Left lung (tissue), 10 donors: ENCODE results near the gene BTBD8. TPM values are rescaled to one million over a fixed set of nuclear protein-coding genes. Genes with fewer than 3 reads are reported as not detected.

Experiments
- ATAC-seq: fragments of 200-7000 bp; cut with Tn5 transposase; one replicate; pipeline ENCODE4 v1.9.1; 2020; ENCODE audit warnings: moderate library complexity
- DNase-seq, 4 donors: peaks; one replicate each; pipeline ENCODE4 v3.0.0-alpha.2; 2013 to 2020
- H3K27ac ChIP-seq, 2 donors: fragments of 200-600 bp; sonication (generic) in 1 of 2; one replicate each; pipeline versions ENCODE4 v1.5.0 to v1.8.0; 2020 to 2021
- H3K27me3 ChIP-seq, 2 donors: fragments of 200-600 bp; sonication (generic) in 1 of 2; one replicate each; pipeline versions ENCODE4 v1.5.0 to v1.8.0; 2020 to 2021
- H3K36me3 ChIP-seq, 2 donors: fragments of 200-600 bp; sonication (generic) in 1 of 2; one replicate each; pipeline versions ENCODE4 v1.5.0 to v1.8.0; 2020 to 2021
- H3K4me1 ChIP-seq, 2 donors: fragments of 200-600 bp; one replicate each; pipeline ENCODE4 v1.8.0; 2021
- H3K4me3 ChIP-seq, 2 donors: fragments of 200-600 bp; sonication (generic) in 1 of 2; one replicate each; pipeline versions ENCODE4 v1.5.0 to v1.8.0; 2020 to 2021; ENCODE audit warnings: mild to moderate bottlenecking in 1 of 2
- H3K9me3 ChIP-seq, 2 donors: fragments of 200-600 bp; sonication (generic) in 1 of 2; one replicate each; pipeline versions ENCODE4 v1.5.0 to v1.8.0; 2020 to 2021
- CTCF ChIP-seq, 2 donors: fragments of 200-600 bp; sonication (generic) in 1 of 2; IDR thresholded peaks; one replicate each; pipeline versions ENCODE4 v1.5.0 to v1.8.0; 2021; ENCODE audit warnings: antibody characterized with exemption in 2 of 2
- intact Hi-C, 2 donors: fragments of 100-400 bp; cut with DNase I; formaldehyde crosslinking; loops; one replicate each; pipeline versions ENCODE4 v1.11.2 to v1.14.2; 2022
- polyA plus RNA-seq, 6 donors: library from polyadenylated mRNA; unstranded; fragments of 120-200 nt; gene quantifications; one replicate each; pipeline ENCODE4 v1.2.1, GENCODE V29; 2013; ENCODE audit not compliant: insufficient read length in 6 of 6
- total RNA-seq, 2 donors: library from RNA; stranded (reverse); fragmentation: NEBNext Ultra II Directional; extraction: Animal tissue kit (Norgen Biotek cat#: 25700); gene quantifications; one replicate each; pipeline ENCODE4 v1.2.1, GENCODE V29; 2021
- donor health status: DM: no; HTN: yes; CAD: no.
- donor health status: DM: no; HTN: no; CAD: no.

The BTBD8 gene
- total and polyA plus RNA-seq, 8 donors = 2.1 to 12.1 (median 8.5) TPM

- H3K36me3 ChIP-seq = peaks cover 0 to 4% of the 10 kb centered on the region in 2 donors
- no peaks in the 10 kb centered on the region for H3K4me1 ChIP-seq
- TF ChIP-seq CTCF (IDR thresholded peaks at IDR 0.05) = no peak
- intact Hi-C loops = no loop called here
- no peaks in the 10 kb centered on the region for H3K27me3 ChIP-seq
- DNase-seq (no peak), ATAC-seq (no peak)
- no peak overlapping the region for H3K27ac ChIP-seq
- H3K9me3 ChIP-seq = no peaks in the 10 kb centered on the region
- no peak overlapping the region for H3K4me3 ChIP-seq
Measured at GRCh38 chr1:92184632-92185031, 104.5 kb downstream of the BTBD8 start.

GRCh38 chr1:92186081-92186480 is 105.9 kb downstream of the BTBD8 start:
- ATAC-seq (no peak), DNase-seq (no peak)
- no peak for TF ChIP-seq CTCF (IDR thresholded peaks at IDR 0.05)
- Histone ChIP-seq H3K4me1 (no peaks in the 10 kb centered on the region), H3K9me3 (no peaks in the 10 kb centered on the region), H3K27me3 (no peaks in the 10 kb centered on the region), H3K27ac (no peak overlapping the region), H3K4me3 (no peak overlapping the region), H3K36me3 (no peaks in the 10 kb centered on the region)
- intact Hi-C loops = no loop called here

GRCh38 chr1:92188436-92189255 is 108.5 kb downstream of the BTBD8 start:
- TF ChIP-seq CTCF (IDR thresholded peaks at IDR 0.05) = no peak
- intact Hi-C loops = no loop called here
- Histone ChIP-seq H3K4me3 (no peak overlapping the region), H3K4me1 (no peaks in the 10 kb centered on the region), H3K9me3 (no peaks in the 10 kb centered on the region), H3K27ac (no peak overlapping the region), H3K27me3 (no peaks in the 10 kb centered on the region), H3K36me3 (no peaks in the 10 kb centered on the region)
- ATAC-seq (no peak), DNase-seq (no peak)

- Histone ChIP-seq H3K4me1 (no peaks in the 10 kb centered on the region), H3K9me3 (no peaks in the 10 kb centered on the region), H3K27me3 (no peaks in the 10 kb centered on the region), H3K36me3 (no peaks in the 10 kb centered on the region), H3K27ac (no peak overlapping the region), H3K4me3 (no peak overlapping the region)
- DNase-seq (no peak), ATAC-seq (no peak)
- no peak for TF ChIP-seq CTCF (IDR thresholded peaks at IDR 0.05)
- intact Hi-C loops = no loop called here
Measured at GRCh38 chr1:92191726-92192125, 111.6 kb downstream of the BTBD8 start.

GRCh38 chr1:92192246-92192645 is 112.1 kb downstream of the BTBD8 start:
- Histone ChIP-seq H3K4me3 (no peak overlapping the region), H3K36me3 (no peaks in the 10 kb centered on the region), H3K27ac (no peak overlapping the region), H3K27me3 (no peaks in the 10 kb centered on the region), H3K4me1 (no peaks in the 10 kb centered on the region), H3K9me3 (no peaks in the 10 kb centered on the region)
- DNase-seq (no peak), ATAC-seq (no peak)
- intact Hi-C loops = no loop called here
- TF ChIP-seq CTCF (IDR thresholded peaks at IDR 0.05) = no peak
